Retina (tissue), 1 donor: Measurements from ENCODE around the gene FAM98C.

Experiments
- DNase-seq: peaks from one replicate; pipeline ENCODE4 v3.0.0-alpha.2; 2016

FAM98C gene

GRCh38 chr19:38429055-38429810, 26.3 kb downstream of the FAM98C start:
- DNase-seq: no peak

- no peak for DNase-seq
Observed at GRCh38 chr19:38429811-38430156, 26.9 kb downstream of the FAM98C start.

GRCh38 chr19:38430931-38431330, 28.0 kb downstream of the FAM98C start:
- no peak for DNase-seq

GRCh38 chr19:38433268-38433733, 30.4 kb downstream of the FAM98C start, which contains the start of gene RYR1:
RYR1 (plus strand) TSS chr19:38433691; CDS start chr19:38433830, 139 bp downstream.
- DNase-seq: peak; percentile 44

GRCh38 chr19:38434549-38435051, 31.7 kb downstream of the FAM98C start:
- peak; percentile 73 for DNase-seq

- no peak for DNase-seq
Observed at GRCh38 chr19:38437295-38437694, 34.4 kb downstream of the FAM98C start.

GRCh38 chr19:38437917-38438316, 35.0 kb downstream of the FAM98C start:
- DNase-seq: no peak

- DNase-seq: no peak
Observed at GRCh38 chr19:38440592-38440991, 37.7 kb downstream of the FAM98C start.

GRCh38 chr19:38441657-38442348, 38.9 kb downstream of the FAM98C start:
- no peak for DNase-seq

GRCh38 chr19:38442736-38443135, 39.8 kb downstream of the FAM98C start:
- no peak for DNase-seq

GRCh38 chr19:38443458-38443999, 40.6 kb downstream of the FAM98C start:
- no peak for DNase-seq

- no peak for DNase-seq
Observed at GRCh38 chr19:38444026-38444425, 41.1 kb downstream of the FAM98C start.

- DNase-seq: no peak
Observed at GRCh38 chr19:38445362-38445761, 42.5 kb downstream of the FAM98C start.

- no peak for DNase-seq
Observed at GRCh38 chr19:38448225-38448624, 45.3 kb downstream of the FAM98C start.

- DNase-seq: no peak
Observed at GRCh38 chr19:38449518-38449917, 46.6 kb downstream of the FAM98C start.

- no peak for DNase-seq
Observed at GRCh38 chr19:38451036-38451435, 48.1 kb downstream of the FAM98C start.

- DNase-seq: no peak
Observed at GRCh38 chr19:38451629-38452028, 48.7 kb downstream of the FAM98C start.

- DNase-seq: no peak
Observed at GRCh38 chr19:38452430-38453366, 49.8 kb downstream of the FAM98C start.

GRCh38 chr19:38453596-38453995, 50.7 kb downstream of the FAM98C start:
- DNase-seq: no peak

GRCh38 chr19:38455031-38455430, 52.1 kb downstream of the FAM98C start:
- DNase-seq: no peak

- DNase-seq: no peak
Observed at GRCh38 chr19:38457202-38457601, 54.3 kb downstream of the FAM98C start.

- no peak for DNase-seq
Observed at GRCh38 chr19:38457690-38458405, 55.0 kb downstream of the FAM98C start.
